ENCODE measurements around the gene INHBE. TPM values are rescaled to one million over a fixed set of nuclear protein-coding genes. Genes with fewer than 3 reads are reported as not detected.

INHBE gene
- polyA plus RNA-seq, 3 donors = not detected

DNA sequence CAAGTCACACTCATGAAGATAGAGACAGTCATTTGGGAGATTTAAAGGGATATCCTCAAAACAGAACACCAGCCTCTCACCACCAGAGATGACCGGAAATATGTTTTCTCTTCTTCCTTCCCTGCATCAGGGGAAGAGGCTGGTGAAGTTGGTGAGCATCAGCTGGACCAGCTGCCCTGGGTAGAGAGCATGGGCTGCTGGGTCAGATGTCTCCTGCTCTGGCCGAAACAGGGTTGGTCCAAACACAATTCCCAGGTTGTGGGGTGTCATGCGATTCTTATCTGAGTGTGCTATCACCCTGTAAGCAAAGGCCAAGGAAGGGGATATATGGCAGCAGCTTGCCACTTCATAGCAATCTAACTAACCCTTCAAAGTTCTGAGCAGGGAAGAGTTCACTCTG is 17.3 kb downstream of the INHBE start:
- WGBS (ENCODE audit: insufficient coverage) = 100% methylated on average over 1 of the region's 3 CpGs
- H4K20me1 ChIP-seq (ENCODE audit: insufficient read depth, low read length) = peaks cover 91% of the 10 kb centered on the region
- Mint-ChIP-seq H3K36me3 (peaks cover 60 to 78% of the 10 kb centered on the region in 2 donors), H3K27ac (peak overlapping the region in 3 of 7 donors; percentile 23 to 70 (median 58)), H3K9me3 (peaks cover 0 to 2% (median 0%) of the 10 kb centered on the region in 7 donors), H3K27me3 (ENCODE audit: low read depth in 3 of 3) (peaks cover 0 to 2% (median 1%) of the 10 kb centered on the region in 3 donors), H3K4me1 (peaks cover 56% of the 10 kb centered on the region), H3K4me3 (no peak overlapping the region)
- no peak overlapping the region for H3K4me3 ChIP-seq (replicated peaks in 1 of 3; ENCODE audit: low read depth in 2 of 3, low read length in 3 of 3)
- intact Hi-C loops (cut with micrococcal nuclease) = loop anchor here in 1 of 2 donors (10.0 kb wide), 2 partner anchors 72 to 152 kb away; partner anchors contain the start of gene DCTN2
- no peak overlapping the region for H2AFZ ChIP-seq (ENCODE audit: insufficient read depth, low read depth, low read length, poor library complexity, severe bottlenecking)
- H3K4me2 ChIP-seq (replicated peaks; ENCODE audit: extremely low read depth, low read length, poor library complexity, severe bottlenecking) = no peak overlapping the region
- no peak for TF ChIP-seq CTCF (IDR thresholded peaks at IDR 0.05)
- no peaks in the 10 kb centered on the region for H3K9me3 ChIP-seq (replicated peaks in 1 of 2; ENCODE audit: control insufficient read depth in 1 of 2, insufficient read depth in 1 of 2, low read length in 2 of 2)
- peaks cover 42 to 69% of the 10 kb centered on the region in 2 donors for H3K4me1 ChIP-seq (ENCODE audit: control insufficient read depth in 1 of 2, insufficient read depth in 2 of 2, low read length in 2 of 2)
- H3K9ac ChIP-seq (ENCODE audit: insufficient read depth, low read length, poor library complexity, severe bottlenecking) = no peak overlapping the region
- no peak for DNase-seq
- peaks cover 54% of the 10 kb centered on the region for H3K79me2 ChIP-seq (ENCODE audit: insufficient read depth, low read length)
- H3K27ac ChIP-seq (ENCODE audit: low read depth in 1 of 2, low read length in 2 of 2) = peak overlapping the region in 1 of 2 donors; percentile 56
- H3K36me3 ChIP-seq (replicated peaks in 1 of 2; ENCODE audit: control insufficient read depth in 1 of 2, insufficient read depth in 2 of 2, low read length in 2 of 2) = peaks cover 60 to 81% of the 10 kb centered on the region in 2 donors
- H3K27me3 ChIP-seq (ENCODE audit: control insufficient read depth in 2 of 2, insufficient read depth in 2 of 2, low read length in 2 of 2) = no peaks in the 10 kb centered on the region

- H3K27ac Mint-ChIP-seq = peak overlapping the region in 1 of 7 donors; percentile 8
- no peak for DNase-seq
- no peaks in the 10 kb centered on the region for H3K27me3 ChIP-seq (ENCODE audit: control insufficient read depth in 2 of 2, insufficient read depth in 2 of 2, low read length in 2 of 2)
- peaks cover 0 to 1% (median 0%) of the 10 kb centered on the region in 7 donors for H3K9me3 Mint-ChIP-seq
- no peak overlapping the region for H2AFZ ChIP-seq (ENCODE audit: insufficient read depth, low read depth, low read length, poor library complexity, severe bottlenecking)
- peaks cover 81% of the 10 kb centered on the region for H4K20me1 ChIP-seq (ENCODE audit: insufficient read depth, low read length)
- H3K4me2 ChIP-seq (replicated peaks; ENCODE audit: extremely low read depth, low read length, poor library complexity, severe bottlenecking) = no peak overlapping the region
- no peak overlapping the region for H3K9ac ChIP-seq (ENCODE audit: insufficient read depth, low read length, poor library complexity, severe bottlenecking)
- peaks cover 64% of the 10 kb centered on the region for H3K79me2 ChIP-seq (ENCODE audit: insufficient read depth, low read length)
- no peak for TF ChIP-seq CTCF (IDR thresholded peaks at IDR 0.05)
- H3K4me1 ChIP-seq (ENCODE audit: control insufficient read depth in 1 of 2, insufficient read depth in 2 of 2, low read length in 2 of 2) = peaks cover 47 to 79% of the 10 kb centered on the region in 2 donors
- H3K4me1 Mint-ChIP-seq = peaks cover 63% of the 10 kb centered on the region
- H3K4me3 ChIP-seq (replicated peaks in 1 of 3; ENCODE audit: low read depth in 2 of 3, low read length in 3 of 3) = no peak overlapping the region
- WGBS (ENCODE audit: insufficient coverage) = no CpG with 5 or more reads among the region's 3 CpGs
- intact Hi-C loops (cut with micrococcal nuclease) = loop anchor here in 1 of 2 donors (10.0 kb wide), 2 partner anchors 71 to 151 kb away; partner anchors contain the start of gene DCTN2
- no peaks in the 10 kb centered on the region for H3K9me3 ChIP-seq (replicated peaks in 1 of 2; ENCODE audit: control insufficient read depth in 1 of 2, insufficient read depth in 1 of 2, low read length in 2 of 2)
- peaks cover 60 to 72% of the 10 kb centered on the region in 2 donors for H3K36me3 ChIP-seq (replicated peaks in 1 of 2; ENCODE audit: control insufficient read depth in 1 of 2, insufficient read depth in 2 of 2, low read length in 2 of 2)
- H3K36me3 Mint-ChIP-seq = peaks cover 52 to 69% of the 10 kb centered on the region in 2 donors
- no peak overlapping the region for H3K4me3 Mint-ChIP-seq
- H3K27ac ChIP-seq (ENCODE audit: low read depth in 1 of 2, low read length in 2 of 2) = no peak overlapping the region
- H3K27me3 Mint-ChIP-seq (ENCODE audit: low read depth in 3 of 3) = peaks cover 0 to 1% (median 0%) of the 10 kb centered on the region in 3 donors
These were observed 18.3 kb downstream of the INHBE start for GRCh38 chr12:57473392-57473791.
